GM23338 (cell line): Measurements from ENCODE around the gene POLDIP2. TPM values are rescaled to one million over a fixed set of nuclear protein-coding genes. Genes with fewer than 3 reads are reported as not detected.

Experiments used
- ATAC-seq: fragments of 200-7000 bp; cut with Tn5 transposase; 3 replicates; pipeline ENCODE4 v1.9.1; 2020
- DNase-seq: peaks from one replicate; pipeline ENCODE4 v3.0.0-alpha.2; 2015; ENCODE audit warnings: low spot score
- H2AFZ ChIP-seq: fragments of 200-600 bp; sonication (generic); 2 replicates; pipeline ENCODE4 v1.8.0; 2016; ENCODE audit warnings: antibody characterized with exemption, mild to moderate bottlenecking, moderate library complexity
- H3F3A ChIP-seq: fragments of 200-600 bp; sonication (generic); replicated peaks from 2 replicates; pipeline ENCODE4 v1.8.0; 2017; ENCODE audit warnings: antibody characterized with exemption, mixed run types, low read depth
- H3K27ac ChIP-seq: fragments of 200-600 bp; sonication (generic); 2 replicates; pipeline ENCODE4 v1.6.1; 2016; ENCODE audit warnings: low read depth
- H3K27me3 ChIP-seq: fragments of 200-600 bp; sonication (generic); 2 replicates; pipeline ENCODE4 v1.8.0; 2016; ENCODE audit warnings: mild to moderate bottlenecking, mixed run types, moderate library complexity; ENCODE audit not compliant: insufficient read depth
- H3K36me3 ChIP-seq: fragments of 200-600 bp; sonication (generic); 2 replicates; pipeline ENCODE4 v1.8.0; 2016; ENCODE audit warnings: mild to moderate bottlenecking; ENCODE audit not compliant: insufficient read depth
- H3K4me1 ChIP-seq: fragments of 200-600 bp; sonication (generic); 2 replicates; pipeline ENCODE4 v1.8.0; 2016; ENCODE audit warnings: mild to moderate bottlenecking, moderate library complexity; ENCODE audit not compliant: insufficient read depth
- H3K4me2 ChIP-seq: fragments of 200-600 bp; sonication (generic); 2 replicates; pipeline ENCODE4 v1.7.1; 2017; ENCODE audit warnings: mixed run types
- H3K4me3 ChIP-seq: fragments of 200-600 bp; sonication (generic); 2 replicates; pipeline ENCODE4 v1.6.1; 2016; ENCODE audit warnings: mixed run types
- H3K79me2 ChIP-seq: fragments of 200-600 bp; sonication (generic); replicated peaks from 2 replicates; pipeline ENCODE4 v1.8.0; 2017; ENCODE audit warnings: mild to moderate bottlenecking; ENCODE audit not compliant: insufficient read depth
- H3K9me2 ChIP-seq: fragments of 200-600 bp; sonication (generic); 2 replicates; pipeline ENCODE4 v1.8.0; 2017; ENCODE audit not compliant: insufficient read depth
- H4K20me1 ChIP-seq: fragments of 200-600 bp; sonication (generic); replicated peaks from 2 replicates; pipeline ENCODE4 v1.8.0; 2017; ENCODE audit warnings: mild to moderate bottlenecking; ENCODE audit not compliant: insufficient read depth
- H3K27ac Mint-ChIP-seq: 2 replicates; pipeline ENCODE4 v1.8.0; 2020; ENCODE audit warnings: inconsistent platforms, mild to moderate bottlenecking, moderate library complexity, mixed read lengths
- H3K27me3 Mint-ChIP-seq: 3 replicates; pipeline ENCODE4 v1.8.0; 2022; ENCODE audit warnings: low read depth, mild to moderate bottlenecking, moderate library complexity, mixed read lengths, inconsistent platforms; ENCODE audit not compliant: insufficient read depth, poor library complexity
- H3K36me3 Mint-ChIP-seq: 3 replicates; pipeline ENCODE4 v1.8.0; 2021; ENCODE audit warnings: low read depth, mild to moderate bottlenecking, inconsistent platforms, moderate library complexity, mixed read lengths
- H3K4me1 Mint-ChIP-seq: 3 replicates; pipeline ENCODE4 v1.8.0; 2020; ENCODE audit warnings: mild to moderate bottlenecking, inconsistent platforms, mixed read lengths
- H3K4me3 Mint-ChIP-seq: 3 replicates; pipeline ENCODE4 v1.8.0; 2021; ENCODE audit warnings: moderate library complexity, mild to moderate bottlenecking, inconsistent platforms, mixed read lengths
- H3K9me3 Mint-ChIP-seq: 3 replicates; pipeline ENCODE4 v1.8.0; 2020; ENCODE audit warnings: moderate library complexity, mild to moderate bottlenecking, inconsistent platforms, mixed read lengths
- CREB1 ChIP-seq: fragments of 250-450 bp; sonication (Bioruptor Pico); IDR thresholded peaks from 2 replicates; pipeline ENCODE4 v1.5.0; 2020; ENCODE audit warnings: low read depth, mild to moderate bottlenecking, moderate library complexity
- ETS1 ChIP-seq: IDR thresholded peaks from 2 replicates; pipeline ENCODE4 v1.6.1; 2016; ENCODE audit warnings: antibody characterized with exemption
- EZH2phosphoT487 ChIP-seq: fragments of 200-600 bp; sonication (generic); IDR thresholded peaks from one replicate; pipeline ENCODE4 v1.8.1; 2018; ENCODE audit warnings: antibody characterized with exemption; ENCODE audit not compliant: unreplicated experiment
- JUNB ChIP-seq: IDR thresholded peaks from one replicate; pipeline ENCODE4 v1.6.1; 2016; ENCODE audit warnings: antibody characterized with exemption; ENCODE audit not compliant: unreplicated experiment
- NANOG ChIP-seq: IDR thresholded peaks from 2 replicates; pipeline ENCODE4 v1.6.1; 2016; ENCODE audit warnings: antibody characterized with exemption, borderline replicate concordance
- POLR2AphosphoS5 ChIP-seq: IDR thresholded peaks from 2 replicates; pipeline ENCODE4 v1.6.1; 2016; ENCODE audit warnings: antibody characterized with exemption, low read depth
- STAT1 ChIP-seq: IDR thresholded peaks from one replicate; pipeline ENCODE4 v1.6.1; 2016; ENCODE audit warnings: antibody characterized with exemption; ENCODE audit not compliant: unreplicated experiment
- polyA plus RNA-seq: library from polyadenylated mRNA; unstranded; fragments of >200 nt; fragmentation: Nextera tagmentation; extraction: Ambion mirVana; gene quantifications from 2 replicates; pipeline ENCODE4 v1.2.1, GENCODE V29; 2016
- total RNA-seq: library from RNA; depleted of rRNA; stranded (reverse); fragments of >200 nt; shearing (Covaris generic); gene quantifications from 2 replicates; pipeline ENCODE4 v1.2.3, GENCODE V29; 2014
- TF ChIP-seq, protein P1 (sequence below): fragments of 250-450 bp; sonication (Bioruptor Pico); IDR thresholded peaks from 2 replicates; pipeline ENCODE4 v1.5.0; 2020; ENCODE audit warnings: mild to moderate bottlenecking, moderate library complexity

POLDIP2 gene
- total and polyA plus RNA-seq, 2 experiments from 2014 or later: 45.7 to 77.1 TPM

GRCh38 chr17:28343491-28343932, 13.8 kb downstream of the POLDIP2 start:
- H3K27me3 Mint-ChIP-seq: peaks cover 4% of the 10 kb centered on the region
- Histone ChIP-seq H3K36me3 (peaks cover 15% of the 10 kb centered on the region), H3K4me2 (no peak overlapping the region), H3K4me3 (no peak overlapping the region), H3K27ac (no peak overlapping the region), H3F3A (no peaks in the 10 kb centered on the region), H3K9me2 (no peaks in the 10 kb centered on the region), H3K27me3 (no peaks in the 10 kb centered on the region), H3K4me1 (no peaks in the 10 kb centered on the region; the same call in 1 of the 2 replicates), H3K79me2 (peaks cover under 1% of the 10 kb centered on the region; the same call in 1 of the 2 replicates), H4K20me1 (peaks cover 8% of the 10 kb centered on the region; the same call in 1 of the 2 replicates), H2AFZ (no peak overlapping the region)
- no peaks in the 10 kb centered on the region for H3K9me3 Mint-ChIP-seq
- peaks cover 43% of the 10 kb centered on the region for H3K36me3 Mint-ChIP-seq
- no peak overlapping the region for H3K27ac Mint-ChIP-seq
- DNase-seq (no peak), ATAC-seq (no peak)
- no peak overlapping the region for H3K4me3 Mint-ChIP-seq
- no peak for TF ChIP-seq EZH2phosphoT487
- peaks cover 16% of the 10 kb centered on the region for H3K4me1 Mint-ChIP-seq

DNA sequence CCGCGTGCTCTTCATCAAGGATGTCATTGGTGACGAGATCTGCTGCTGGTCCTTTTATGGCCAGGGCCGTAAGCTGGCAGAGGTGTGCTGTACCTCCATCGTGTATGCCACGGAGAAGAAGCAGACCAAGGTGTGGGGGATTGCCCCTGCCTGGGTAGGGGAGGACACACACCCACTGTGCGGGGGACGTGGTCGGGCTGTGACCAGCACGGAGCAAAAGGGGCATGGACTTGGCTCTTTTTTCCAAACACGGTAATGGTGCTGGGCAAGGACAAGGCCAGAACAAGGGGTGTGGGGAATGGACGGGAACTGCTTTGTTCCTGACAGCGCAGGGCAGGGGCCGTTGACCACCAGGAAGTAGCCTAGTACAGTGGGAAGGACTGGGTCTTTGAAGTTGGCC, 15.0 kb downstream of the POLDIP2 start:
- Mint-ChIP-seq H3K36me3 (peaks cover 34% of the 10 kb centered on the region), H3K27ac (no peak overlapping the region), H3K9me3 (no peaks in the 10 kb centered on the region), H3K27me3 (peaks cover 4% of the 10 kb centered on the region), H3K4me1 (peaks cover 16% of the 10 kb centered on the region), H3K4me3 (no peak overlapping the region)
- no peak for ATAC-seq
- Histone ChIP-seq H3F3A (no peaks in the 10 kb centered on the region), H3K9me2 (no peaks in the 10 kb centered on the region), H3K4me2 (no peak overlapping the region), H3K27ac (no peak overlapping the region), H3K4me3 (no peak overlapping the region), H3K4me1 (no peaks in the 10 kb centered on the region; the same call in 1 of the 2 replicates), H4K20me1 (peaks cover 8% of the 10 kb centered on the region; the same call in 1 of the 2 replicates), H2AFZ (no peak overlapping the region), H3K27me3 (no peaks in the 10 kb centered on the region), H3K79me2 (peaks cover 12% of the 10 kb centered on the region), H3K36me3 (peaks cover 10% of the 10 kb centered on the region)
- TF ChIP-seq POLR2AphosphoS5: no peak
- TF ChIP-seq NANOG: no peak
- TF ChIP-seq CREB1 (CRISPR knock-in tag): no peak
- TF ChIP-seq, protein P1, sequence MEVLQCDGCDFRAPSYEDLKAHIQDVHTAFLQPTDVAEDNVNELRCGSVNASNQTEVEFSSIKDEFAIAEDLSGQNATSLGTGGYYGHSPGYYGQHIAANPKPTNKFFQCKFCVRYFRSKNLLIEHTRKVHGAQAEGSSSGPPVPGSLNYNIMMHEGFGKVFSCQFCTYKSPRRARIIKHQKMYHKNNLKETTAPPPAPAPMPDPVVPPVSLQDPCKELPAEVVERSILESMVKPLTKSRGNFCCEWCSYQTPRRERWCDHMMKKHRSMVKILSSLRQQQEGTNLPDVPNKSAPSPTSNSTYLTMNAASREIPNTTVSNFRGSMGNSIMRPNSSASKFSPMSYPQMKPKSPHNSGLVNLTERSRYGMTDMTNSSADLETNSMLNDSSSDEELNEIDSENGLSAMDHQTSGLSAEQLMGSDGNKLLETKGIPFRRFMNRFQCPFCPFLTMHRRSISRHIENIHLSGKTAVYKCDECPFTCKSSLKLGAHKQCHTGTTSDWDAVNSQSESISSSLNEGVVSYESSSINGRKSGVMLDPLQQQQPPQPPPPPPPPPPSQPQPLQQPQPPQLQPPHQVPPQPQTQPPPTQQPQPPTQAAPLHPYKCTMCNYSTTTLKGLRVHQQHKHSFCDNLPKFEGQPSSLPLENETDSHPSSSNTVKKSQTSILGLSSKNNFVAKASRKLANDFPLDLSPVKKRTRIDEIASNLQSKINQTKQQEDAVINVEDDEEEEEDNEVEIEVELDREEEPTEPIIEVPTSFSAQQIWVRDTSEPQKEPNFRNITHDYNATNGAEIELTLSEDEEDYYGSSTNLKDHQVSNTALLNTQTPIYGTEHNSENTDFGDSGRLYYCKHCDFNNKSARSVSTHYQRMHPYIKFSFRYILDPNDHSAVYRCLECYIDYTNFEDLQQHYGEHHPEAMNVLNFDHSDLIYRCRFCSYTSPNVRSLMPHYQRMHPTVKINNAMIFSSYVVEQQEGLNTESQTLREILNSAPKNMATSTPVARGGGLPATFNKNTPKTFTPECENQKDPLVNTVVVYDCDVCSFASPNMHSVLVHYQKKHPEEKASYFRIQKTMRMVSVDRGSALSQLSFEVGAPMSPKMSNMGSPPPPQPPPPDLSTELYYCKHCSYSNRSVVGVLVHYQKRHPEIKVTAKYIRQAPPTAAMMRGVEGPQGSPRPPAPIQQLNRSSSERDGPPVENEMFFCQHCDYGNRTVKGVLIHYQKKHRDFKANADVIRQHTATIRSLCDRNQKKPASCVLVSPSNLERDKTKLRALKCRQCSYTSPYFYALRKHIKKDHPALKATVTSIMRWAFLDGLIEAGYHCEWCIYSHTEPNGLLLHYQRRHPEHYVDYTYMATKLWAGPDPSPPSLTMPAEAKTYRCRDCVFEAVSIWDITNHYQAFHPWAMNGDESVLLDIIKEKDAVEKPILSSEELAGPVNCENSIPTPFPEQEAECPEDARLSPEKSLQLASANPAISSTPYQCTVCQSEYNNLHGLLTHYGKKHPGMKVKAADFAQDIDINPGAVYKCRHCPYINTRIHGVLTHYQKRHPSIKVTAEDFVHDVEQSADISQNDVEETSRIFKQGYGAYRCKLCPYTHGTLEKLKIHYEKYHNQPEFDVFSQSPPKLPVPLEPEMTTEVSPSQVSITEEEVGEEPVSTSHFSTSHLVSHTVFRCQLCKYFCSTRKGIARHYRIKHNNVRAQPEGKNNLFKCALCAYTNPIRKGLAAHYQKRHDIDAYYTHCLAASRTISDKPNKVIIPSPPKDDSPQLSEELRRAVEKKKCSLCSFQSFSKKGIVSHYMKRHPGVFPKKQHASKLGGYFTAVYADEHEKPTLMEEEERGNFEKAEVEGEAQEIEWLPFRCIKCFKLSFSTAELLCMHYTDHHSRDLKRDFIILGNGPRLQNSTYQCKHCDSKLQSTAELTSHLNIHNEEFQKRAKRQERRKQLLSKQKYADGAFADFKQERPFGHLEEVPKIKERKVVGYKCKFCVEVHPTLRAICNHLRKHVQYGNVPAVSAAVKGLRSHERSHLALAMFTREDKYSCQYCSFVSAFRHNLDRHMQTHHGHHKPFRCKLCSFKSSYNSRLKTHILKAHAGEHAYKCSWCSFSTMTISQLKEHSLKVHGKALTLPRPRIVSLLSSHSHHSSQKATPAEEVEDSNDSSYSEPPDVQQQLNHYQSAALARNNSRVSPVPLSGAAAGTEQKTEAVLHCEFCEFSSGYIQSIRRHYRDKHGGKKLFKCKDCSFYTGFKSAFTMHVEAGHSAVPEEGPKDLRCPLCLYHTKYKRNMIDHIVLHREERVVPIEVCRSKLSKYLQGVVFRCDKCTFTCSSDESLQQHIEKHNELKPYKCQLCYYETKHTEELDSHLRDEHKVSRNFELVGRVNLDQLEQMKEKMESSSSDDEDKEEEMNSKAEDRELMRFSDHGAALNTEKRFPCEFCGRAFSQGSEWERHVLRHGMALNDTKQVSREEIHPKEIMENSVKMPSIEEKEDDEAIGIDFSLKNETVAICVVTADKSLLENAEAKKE (CRISPR knock-in tag): no peak
- TF ChIP-seq ETS1: no peak
- no peak for TF ChIP-seq JUNB
- no peak for TF ChIP-seq STAT1
- DNase-seq: no peak
